Measurements from ENCODE around the gene TMEM179. TPM values are rescaled to one million over a fixed set of nuclear protein-coding genes. Genes with fewer than 3 reads are reported as not detected.

The TMEM179 gene
- polyA plus RNA-seq, 1 donor (not counting 4 experiments of a cell fraction or from before 2014, with no cell fraction given): not detected

GRCh38 chr14:104636131-104636530, 31.6 kb upstream of the TMEM179 start:
- Histone ChIP-seq H4K20me1 (ENCODE audit: control insufficient read depth, extremely low read depth, insufficient read depth, low read length) (no peaks in the 10 kb centered on the region), H2AFZ (ENCODE audit: control insufficient read depth, low read length) (no peak overlapping the region), H3K79me2 (ENCODE audit: control insufficient read depth, insufficient read depth, low read length) (no peaks in the 10 kb centered on the region), H3K9ac (ENCODE audit: control insufficient read depth, extremely low read depth, insufficient read depth, low read length) (no peak overlapping the region), H3K9me3 (ENCODE audit: control insufficient read depth, low read depth, low read length) (no peaks in the 10 kb centered on the region), H3K4me3 (ENCODE audit: control insufficient read depth in 2 of 3, extremely low read depth in 1 of 3, insufficient read depth in 2 of 3, low read depth in 1 of 3, low read length in 3 of 3) (no peak overlapping the region), H3K36me3 (ENCODE audit: control insufficient read depth in 2 of 2, extremely low read depth in 1 of 2, insufficient read depth in 2 of 2, low read length in 2 of 2) (no peaks in the 10 kb centered on the region), H3K27ac (ENCODE audit: control insufficient read depth, insufficient read depth, low read length) (no peak overlapping the region), H3K9me1 (ENCODE audit: control insufficient read depth, extremely low read depth, insufficient read depth, low read length) (no peaks in the 10 kb centered on the region), H3K4me1 (ENCODE audit: control insufficient read depth, extremely low read depth, insufficient read depth, low read length) (no peaks in the 10 kb centered on the region), H3K27me3 (ENCODE audit: control insufficient read depth, extremely low read depth, insufficient read depth, low read length) (peaks cover 24% of the 10 kb centered on the region), H3K4me2 (ENCODE audit: control insufficient read depth, extremely low read depth, insufficient read depth, low read depth, low read length) (no peak overlapping the region)
- DNase-seq (ENCODE audit: low read depth, low spot score) (no peak), FAIRE-seq (no peak)
- dilution Hi-C loops (cut with MboI; ENCODE audit: extremely low pct_ligation_motif_present, low sequenced_read_pairs): no loop called here
- TF ChIP-seq EZH2 (IDR thresholded peaks at IDR 0.05; ENCODE audit: low read length) (no peak), CTCF (optimal IDR thresholded peaks at IDR 0.05 in 1 of 3, IDR thresholded peaks at IDR 0.05 in 1 of 3, conservative IDR thresholded peaks at IDR 0.05 in 1 of 3; ENCODE audit: extremely low read depth in 1 of 3, insufficient read depth in 2 of 3, low read length in 3 of 3) (no peak)

- no peaks in the 10 kb centered on the region for H4K20me1 ChIP-seq (ENCODE audit: control insufficient read depth, extremely low read depth, insufficient read depth, low read length)
- dilution Hi-C loops (cut with MboI; ENCODE audit: extremely low pct_ligation_motif_present, low sequenced_read_pairs): no loop called here
- no peak overlapping the region for H3K4me2 ChIP-seq (ENCODE audit: control insufficient read depth, extremely low read depth, insufficient read depth, low read depth, low read length)
- H2AFZ ChIP-seq (ENCODE audit: control insufficient read depth, low read length): no peak overlapping the region
- H3K79me2 ChIP-seq (ENCODE audit: control insufficient read depth, insufficient read depth, low read length): no peaks in the 10 kb centered on the region
- FAIRE-seq (no peak), DNase-seq (ENCODE audit: low read depth, low spot score) (no peak)
- no peak overlapping the region for H3K4me3 ChIP-seq (ENCODE audit: control insufficient read depth in 2 of 3, extremely low read depth in 1 of 3, insufficient read depth in 2 of 3, low read depth in 1 of 3, low read length in 3 of 3)
- H3K9ac ChIP-seq (ENCODE audit: control insufficient read depth, extremely low read depth, insufficient read depth, low read length): no peak overlapping the region
- no peaks in the 10 kb centered on the region for H3K4me1 ChIP-seq (ENCODE audit: control insufficient read depth, extremely low read depth, insufficient read depth, low read length)
- H3K9me1 ChIP-seq (ENCODE audit: control insufficient read depth, extremely low read depth, insufficient read depth, low read length): no peaks in the 10 kb centered on the region
- peaks cover 24% of the 10 kb centered on the region for H3K27me3 ChIP-seq (ENCODE audit: control insufficient read depth, extremely low read depth, insufficient read depth, low read length)
- no peak for TF ChIP-seq CTCF (optimal IDR thresholded peaks at IDR 0.05 in 1 of 3, IDR thresholded peaks at IDR 0.05 in 1 of 3, conservative IDR thresholded peaks at IDR 0.05 in 1 of 3; ENCODE audit: extremely low read depth in 1 of 3, insufficient read depth in 2 of 3, low read length in 3 of 3)
- TF ChIP-seq EZH2 (IDR thresholded peaks at IDR 0.05; ENCODE audit: low read length): no peak
- no peaks in the 10 kb centered on the region for H3K9me3 ChIP-seq (ENCODE audit: control insufficient read depth, low read depth, low read length)
- H3K36me3 ChIP-seq (ENCODE audit: control insufficient read depth in 2 of 2, extremely low read depth in 1 of 2, insufficient read depth in 2 of 2, low read length in 2 of 2): no peaks in the 10 kb centered on the region
- H3K27ac ChIP-seq (ENCODE audit: control insufficient read depth, insufficient read depth, low read length): no peak overlapping the region
These were observed 31.1 kb upstream of the TMEM179 start for GRCh38 chr14:104635717-104636116.
